HCT116 (cell line): Measurements from ENCODE around the gene SPACA6. TPM values are rescaled to one million over a fixed set of nuclear protein-coding genes. Genes with fewer than 3 reads are reported as not detected.

Experiments used
- ATAC-seq: fragments of 200-7000 bp; cut with Tn5 transposase; 2 replicates; pipeline ENCODE4 v1.9.1; 2020; ENCODE audit warnings: mild to moderate bottlenecking, moderate library complexity
- BruUV-seq: library from RNA; stranded (reverse); fragments of 400-500 nt; replicated peaks from 2 replicates; lab custom pipeline; 2021; lab: Mats Ljungman, UMichigan
- CTCF ChIA-PET: fragments of 300-600 bp; sonication (Branson Sonifier 250); formaldehyde crosslinking; loops from one replicate; lab custom pipeline; 2021; ENCODE audit warnings: antibody characterized with exemption; lab: Charles Lee
- POLR2A ChIA-PET: fragments of 300-600, 350-600 bp; sonication (Branson Sonifier 250); formaldehyde crosslinking; loops from one replicate; lab custom pipeline; 2021; ENCODE audit warnings: antibody characterized with exemption; lab: Charles Lee
- RAD21 ChIA-PET, 2 experiments: fragments of 300-600 bp; sonication (Branson Sonifier 250); formaldehyde crosslinking; loops; one replicate each; lab custom pipeline; 2023; ENCODE audit warnings: low total read pairs in 2 of 2; ENCODE audit not compliant: uncharacterized antibody in 2 of 2, unreplicated experiment in 2 of 2, low non-redundant PET in 1 of 2; lab: Charles Lee
- DNase-seq: peaks from one replicate; pipeline ENCODE4 v3.0.0-alpha.2; 2010; ENCODE audit warnings: low read depth, low spot score
- H2AFZ ChIP-seq: fragments of 200-600 bp; shearing (Covaris generic), sonication (generic); 2 replicates; pipeline ENCODE4 v1.6.1; 2017; ENCODE audit warnings: low read depth, mixed run types, mixed read lengths, antibody characterized with exemption, low read length; ENCODE audit not compliant: poor library complexity, severe bottlenecking
- H3K27ac ChIP-seq: 2 replicates; pipeline ENCODE4 v1.5.1; 2012; ENCODE audit warnings: low read depth, low read length
- H3K27me3 ChIP-seq: fragments of 200-600 bp; sonication (generic); 2 replicates; pipeline ENCODE4 v1.6.1; 2016; ENCODE audit warnings: mixed run types, low read length, mixed read lengths; ENCODE audit not compliant: insufficient read depth
- H3K36me3 ChIP-seq, 2 experiments: fragments of 200-500 bp in 1 of 2; fragments of 200-600 bp in 1 of 2; sonication (Bioruptor generic) in 1 of 2; sonication (generic) in 1 of 2; 2 replicates each; pipeline versions ENCODE4 v1.5.1 to v1.6.1; 2014 to 2016; ENCODE audit warnings: low read length in 2 of 2, inconsistent platforms in 1 of 2, mixed read lengths in 1 of 2, mixed run types in 1 of 2; ENCODE audit not compliant: insufficient read depth in 2 of 2, control insufficient read depth in 1 of 2
- H3K4me1 ChIP-seq, 2 experiments: fragments of 200-600 bp in 1 of 2; sonication (generic) in 1 of 2; 2 replicates each; pipeline versions ENCODE4 v1.5.1 to v1.6.1; 2012 to 2017; ENCODE audit warnings: low read length in 2 of 2, inconsistent platforms in 1 of 2, mild to moderate bottlenecking in 1 of 2, mixed read lengths in 1 of 2, mixed run types in 1 of 2, moderate library complexity in 1 of 2; ENCODE audit not compliant: insufficient read depth in 2 of 2, control insufficient read depth in 1 of 2
- H3K4me2 ChIP-seq: fragments of 200-600 bp; sonication (generic); 2 replicates; pipeline ENCODE4 v1.6.1; 2017; ENCODE audit warnings: mixed run types, low read length, mixed read lengths
- H3K4me3 ChIP-seq, 2 experiments: fragments of 200-600 bp in 1 of 2; sonication (generic) in 1 of 2; replicated peaks in 1 of 2; 2 replicates each; pipeline ENCODE4 v1.5.1; 2011 to 2016; ENCODE audit warnings: low read length in 2 of 2, control low read depth in 1 of 2, low read depth in 1 of 2, mild to moderate bottlenecking in 1 of 2, mixed read lengths in 1 of 2, mixed run types in 1 of 2
- H3K79me2 ChIP-seq: fragments of 200-600 bp; sonication (generic); 2 replicates; pipeline ENCODE4 v1.6.1; 2017; ENCODE audit warnings: mild to moderate bottlenecking, mixed run types, low read length, moderate library complexity, mixed read lengths; ENCODE audit not compliant: insufficient read depth
- H3K9ac ChIP-seq: fragments of 200-600 bp; sonication (generic); 2 replicates; pipeline ENCODE4 v1.6.1; 2016; ENCODE audit warnings: low read length, mixed read lengths
- H3K9me2 ChIP-seq: fragments of 200-600 bp; sonication (generic), shearing (Covaris generic); 2 replicates; pipeline ENCODE4 v1.6.1; 2017; ENCODE audit warnings: mixed run types, mild to moderate bottlenecking, moderate library complexity; ENCODE audit not compliant: insufficient read depth
- H3K9me3 ChIP-seq, 2 experiments: fragments of 200-500 bp in 1 of 2; fragments of 200-600 bp in 1 of 2; sonication (Bioruptor generic) in 1 of 2; sonication (generic) in 1 of 2; 2 replicates each; pipeline ENCODE4 v1.6.1; 2014 to 2017; ENCODE audit warnings: low read length in 2 of 2, mixed read lengths in 2 of 2, inconsistent platforms in 1 of 2, low read depth in 1 of 2, mild to moderate bottlenecking in 1 of 2, mixed run types in 1 of 2, moderate library complexity in 1 of 2; ENCODE audit not compliant: control insufficient read depth in 1 of 2, insufficient read depth in 1 of 2
- H4K20me1 ChIP-seq: fragments of 200-600 bp; sonication (generic), shearing (Covaris generic); 2 replicates; pipeline ENCODE4 v1.6.1; 2017; ENCODE audit warnings: mixed run types, mild to moderate bottlenecking, moderate library complexity; ENCODE audit not compliant: insufficient read depth
- CEBPB ChIP-seq: IDR thresholded peaks from 2 replicates; pipeline ENCODE4 v1.6.1; 2012; ENCODE audit warnings: low read depth
- EGR1 ChIP-seq: IDR thresholded peaks from 2 replicates; pipeline ENCODE4 v1.6.1; 2012; ENCODE audit warnings: low read depth
- EZH2 ChIP-seq: fragments of 200-600 bp; sonication (generic); IDR thresholded peaks from 2 replicates; pipeline ENCODE4 v1.6.1; 2017; ENCODE audit warnings: antibody characterized with exemption, mixed run types
- MAX ChIP-seq: IDR thresholded peaks from 2 replicates; pipeline ENCODE4 v1.6.1; 2012
- POLR2A ChIP-seq: IDR thresholded peaks from 2 replicates; pipeline ENCODE4 v1.7.0; 2011; ENCODE audit warnings: borderline replicate concordance; ENCODE audit not compliant: insufficient read depth, insufficient read length; ENCODE audit errors: extremely low read depth
- RAD21 ChIP-seq: IDR thresholded peaks from 2 replicates; pipeline ENCODE4 v1.6.1; 2012; ENCODE audit warnings: low read depth, mild to moderate bottlenecking
- REST ChIP-seq: IDR thresholded peaks from 2 replicates; pipeline ENCODE4 v1.6.1; 2012; ENCODE audit warnings: low read depth
- intact Hi-C: fragments of 100-400 bp; cut with micrococcal nuclease; formaldehyde crosslinking; loops from 2 replicates; pipeline ENCODE4 v1.10.0; 2022
- total RNA-seq: library from RNA; stranded (reverse); gene quantifications from one replicate; pipeline ENCODE4 v1.2.1, GENCODE V29; 2021; ENCODE audit not compliant: unreplicated experiment

The SPACA6 gene
- total RNA-seq, 1 experiment from 2014 or later = 13.9 TPM

GRCh38 chr19:51713319-51714285, 20.5 kb downstream of the SPACA6 start:
- ChIA-PET CTCF (no interaction called here), POLR2A (no interaction called here), RAD21 (no interaction called here)
- Histone ChIP-seq H3K27ac (no peak overlapping the region; the same call in 1 of the 2 replicates), H3K4me3 (no peak overlapping the region), H2AFZ (no peak overlapping the region), H3K36me3 (no peaks in the 10 kb centered on the region), H3K9me2 (no peaks in the 10 kb centered on the region), H3K4me2 (no peak overlapping the region), H3K79me2 (no peaks in the 10 kb centered on the region), H3K27me3 (no peaks in the 10 kb centered on the region), H3K9ac (no peak overlapping the region), H4K20me1 (no peaks in the 10 kb centered on the region), H3K9me3 (no peaks in the 10 kb centered on the region), H3K4me1 (peaks cover 0 to 4% of the 10 kb centered on the region in 2 experiments; a peak in 1 of 4 replicates)
- intact Hi-C loops = no loop called here
- no TSS peak for BruUV-seq
- DNase-seq = no peak
- TF ChIP-seq EGR1 (no peak), POLR2A (no peak), RAD21 (no peak), MAX (no peak), EZH2 (no peak), REST (no peak), CEBPB (no peak)
- no peak for ATAC-seq
